ENCODE data around the gene STK39.

STK39 gene

GRCh38 chr2:168006498-168006897 is 240.9 kb downstream of the STK39 start:
- no peak for DNase-seq (ENCODE audit: low read depth, low spot score)

GRCh38 chr2:168005586-168005985 is 241.8 kb downstream of the STK39 start:
- no peak for DNase-seq (ENCODE audit: low read depth, low spot score)

- no peak for DNase-seq (ENCODE audit: low read depth, low spot score)
Measured at GRCh38 chr2:168003876-168004275, 243.5 kb downstream of the STK39 start.

GRCh38 chr2:168002021-168002553 is 245.3 kb downstream of the STK39 start:
- DNase-seq (ENCODE audit: low read depth, low spot score) = no peak

GRCh38 chr2:167992278-167992677 is 255.1 kb downstream of the STK39 start:
- no peak for DNase-seq (ENCODE audit: low read depth, low spot score)

GRCh38 chr2:167990062-167990461 is 257.3 kb downstream of the STK39 start:
- no peak for DNase-seq (ENCODE audit: low read depth, low spot score)

- DNase-seq (ENCODE audit: low read depth, low spot score) = no peak
Measured at GRCh38 chr2:167988296-167988695, 259.1 kb downstream of the STK39 start.

- DNase-seq (ENCODE audit: low read depth, low spot score) = no peak
Measured at GRCh38 chr2:167987558-167987957, 259.8 kb downstream of the STK39 start.

GRCh38 chr2:167987026-167987425 is 260.4 kb downstream of the STK39 start:
- DNase-seq (ENCODE audit: low read depth, low spot score) = no peak

GRCh38 chr2:167986223-167986622 is 261.2 kb downstream of the STK39 start:
- no peak for DNase-seq (ENCODE audit: low read depth, low spot score)

- no peak for DNase-seq (ENCODE audit: low read depth, low spot score)
Measured at GRCh38 chr2:167981945-167982344, 265.4 kb downstream of the STK39 start.

GRCh38 chr2:167980439-167980838 is 267.0 kb downstream of the STK39 start:
- DNase-seq (ENCODE audit: low read depth, low spot score) = peak; percentile 13

GRCh38 chr2:167972746-167973145 is 274.6 kb downstream of the STK39 start:
- DNase-seq (ENCODE audit: low read depth, low spot score) = no peak

GRCh38 chr2:167972020-167972419 is 275.4 kb downstream of the STK39 start:
- no peak for DNase-seq (ENCODE audit: low read depth, low spot score)

- no peak for DNase-seq (ENCODE audit: low read depth, low spot score)
Measured at GRCh38 chr2:167966937-167967913, 280.2 kb downstream of the STK39 start.

- DNase-seq (ENCODE audit: low read depth, low spot score) = no peak
Measured at GRCh38 chr2:167965907-167966761, 281.3 kb downstream of the STK39 start.

- peak; percentile 8 for DNase-seq (ENCODE audit: low read depth, low spot score)
Measured at GRCh38 chr2:167964650-167965413, 282.6 kb downstream of the STK39 start.

GRCh38 chr2:167963899-167964649 is 283.3 kb downstream of the STK39 start:
- no peak for DNase-seq (ENCODE audit: low read depth, low spot score)

- DNase-seq (ENCODE audit: low read depth, low spot score) = no peak
Measured at GRCh38 chr2:167962436-167963226, 284.8 kb downstream of the STK39 start.

- peak; percentile 18 for DNase-seq (ENCODE audit: low read depth, low spot score)
Measured at GRCh38 chr2:167961536-167962048, 285.8 kb downstream of the STK39 start.
